Measurements from ENCODE around the gene EGFL8.

DNA sequence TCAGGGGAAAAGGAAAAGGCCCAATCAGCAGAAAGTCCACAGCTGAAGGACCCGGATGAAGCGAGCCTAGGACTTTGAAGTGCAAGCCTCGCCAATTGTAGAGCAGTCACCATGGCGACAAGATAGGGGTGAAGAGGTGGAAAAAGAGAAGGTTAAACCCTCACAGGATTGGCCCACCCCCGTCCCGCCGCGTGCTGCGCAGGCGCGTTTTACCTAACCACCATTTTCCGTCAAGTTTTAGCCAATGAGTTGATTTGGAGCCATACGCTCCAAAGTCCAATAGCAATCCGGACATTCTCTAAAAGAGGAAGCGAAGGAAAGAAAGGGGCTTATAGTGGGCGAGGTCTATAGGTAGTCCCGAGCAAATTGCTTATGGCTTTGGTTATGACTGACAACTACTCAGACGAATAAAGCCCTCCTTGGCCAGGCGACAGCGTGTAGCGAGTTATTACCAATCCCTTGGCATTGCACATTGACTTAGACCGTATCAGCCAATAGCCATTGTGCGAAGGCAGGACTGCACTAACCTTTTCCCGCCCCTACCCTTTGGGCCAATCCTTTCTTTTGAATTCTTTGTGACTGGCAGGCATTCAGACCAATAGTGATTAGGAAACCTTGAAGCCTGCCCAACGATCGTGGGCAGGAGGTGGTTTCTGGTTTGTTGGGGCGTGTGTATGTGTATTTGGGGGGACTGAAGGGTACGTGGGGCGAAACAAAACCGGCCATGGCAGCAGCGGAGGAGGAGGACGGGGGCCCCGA, 13.6 kb downstream of the EGFL8 start, which contains the start of gene RNF5:
- no peak for TF ChIP-seq YY1 (IDR thresholded peaks at IDR 0.05; ENCODE audit: insufficient read depth, insufficient read length)
- no peak for TF ChIP-seq ZNF274 (IDR thresholded peaks at IDR 0.05; ENCODE audit: low read depth, low read length)
- no peak for TF ChIP-seq SUZ12 (IDR thresholded peaks at IDR 0.05; ENCODE audit: extremely low read depth, insufficient read depth, insufficient read length)

All from NT2/D1 (cell line).